Mononuclear cell (primary cell): ENCODE data around the gene DTNA. TPM values are rescaled to one million over a fixed set of nuclear protein-coding genes. Genes with fewer than 3 reads are reported as not detected.

Experiments
- H3K27me3 ChIP-seq: 2 replicates; pipeline ENCODE4 v1.6.0; 2011; ENCODE audit warnings: low read length, control low read depth; ENCODE audit not compliant: insufficient read depth
- H3K4me1 ChIP-seq: 2 replicates; pipeline ENCODE4 v1.5.1; 2011; ENCODE audit warnings: mild to moderate bottlenecking, low read length, control low read depth; ENCODE audit not compliant: insufficient read depth
- H3K4me3 ChIP-seq: 2 replicates; pipeline ENCODE4 v1.5.1; 2011; ENCODE audit warnings: mild to moderate bottlenecking, low read length, moderate library complexity
- H3K9me3 ChIP-seq: 2 replicates; pipeline ENCODE4 v1.5.1; 2011; ENCODE audit warnings: low read depth, mild to moderate bottlenecking, control low read depth, low read length
- total RNA-seq: library from RNA; depleted of rRNA; stranded (reverse); fragments of >200 nt; gene quantifications from one replicate; pipeline ENCODE4 v1.2.3, GENCODE V29; 2012

The DTNA gene
- total RNA-seq, 1 donor: 0.31 TPM

GRCh38 chr18:34801774-34802173 is 91.7 kb downstream of the DTNA start:
- Histone ChIP-seq H3K4me3 (no peak overlapping the region), H3K27me3 (no peaks in the 10 kb centered on the region), H3K4me1 (no peaks in the 10 kb centered on the region), H3K9me3 (no peaks in the 10 kb centered on the region)

- H3K4me3 ChIP-seq: no peak overlapping the region
- H3K27me3 ChIP-seq: no peaks in the 10 kb centered on the region
- H3K4me1 ChIP-seq: no peaks in the 10 kb centered on the region
- H3K9me3 ChIP-seq: no peaks in the 10 kb centered on the region
These were observed 92.9 kb downstream of the DTNA start for GRCh38 chr18:34802959-34803358.

- no peaks in the 10 kb centered on the region for H3K4me1 ChIP-seq
- no peaks in the 10 kb centered on the region for H3K27me3 ChIP-seq
- H3K4me3 ChIP-seq: no peak overlapping the region
- H3K9me3 ChIP-seq: no peaks in the 10 kb centered on the region
These were observed 93.8 kb downstream of the DTNA start for GRCh38 chr18:34803877-34804400.

- Histone ChIP-seq H3K27me3 (no peaks in the 10 kb centered on the region), H3K9me3 (no peaks in the 10 kb centered on the region), H3K4me3 (no peak overlapping the region), H3K4me1 (no peaks in the 10 kb centered on the region)
These were observed 95.2 kb downstream of the DTNA start for GRCh38 chr18:34805103-34805877.

- no peaks in the 10 kb centered on the region for H3K27me3 ChIP-seq
- no peak overlapping the region for H3K4me3 ChIP-seq
- H3K4me1 ChIP-seq: no peaks in the 10 kb centered on the region
- H3K9me3 ChIP-seq: no peaks in the 10 kb centered on the region
These were observed 95.8 kb downstream of the DTNA start for GRCh38 chr18:34805878-34806351.

GRCh38 chr18:34806527-34806926 is 96.4 kb downstream of the DTNA start:
- H3K4me1 ChIP-seq: no peaks in the 10 kb centered on the region
- no peaks in the 10 kb centered on the region for H3K9me3 ChIP-seq
- H3K27me3 ChIP-seq: no peaks in the 10 kb centered on the region
- no peak overlapping the region for H3K4me3 ChIP-seq

GRCh38 chr18:34807106-34807796 is 97.2 kb downstream of the DTNA start:
- H3K4me1 ChIP-seq: no peaks in the 10 kb centered on the region
- H3K9me3 ChIP-seq: no peaks in the 10 kb centered on the region
- no peak overlapping the region for H3K4me3 ChIP-seq
- H3K27me3 ChIP-seq: no peaks in the 10 kb centered on the region

GRCh38 chr18:34808389-34808788 is 98.3 kb downstream of the DTNA start:
- Histone ChIP-seq H3K4me1 (no peaks in the 10 kb centered on the region), H3K27me3 (no peaks in the 10 kb centered on the region), H3K4me3 (no peak overlapping the region), H3K9me3 (no peaks in the 10 kb centered on the region)

GRCh38 chr18:34809451-34810072 is 99.5 kb downstream of the DTNA start:
- Histone ChIP-seq H3K9me3 (no peaks in the 10 kb centered on the region), H3K27me3 (no peaks in the 10 kb centered on the region), H3K4me3 (no peak overlapping the region), H3K4me1 (no peaks in the 10 kb centered on the region)

- Histone ChIP-seq H3K4me3 (no peak overlapping the region), H3K27me3 (no peaks in the 10 kb centered on the region), H3K9me3 (no peaks in the 10 kb centered on the region), H3K4me1 (no peaks in the 10 kb centered on the region)
These were observed 106.1 kb downstream of the DTNA start for GRCh38 chr18:34816183-34816582.

GRCh38 chr18:34817636-34818035 is 107.5 kb downstream of the DTNA start:
- Histone ChIP-seq H3K9me3 (no peaks in the 10 kb centered on the region), H3K4me1 (no peaks in the 10 kb centered on the region), H3K27me3 (no peaks in the 10 kb centered on the region), H3K4me3 (no peak overlapping the region)

GRCh38 chr18:34818064-34818463 is 108.0 kb downstream of the DTNA start:
- H3K27me3 ChIP-seq: no peaks in the 10 kb centered on the region
- no peak overlapping the region for H3K4me3 ChIP-seq
- no peaks in the 10 kb centered on the region for H3K4me1 ChIP-seq
- no peaks in the 10 kb centered on the region for H3K9me3 ChIP-seq

- H3K4me1 ChIP-seq: no peaks in the 10 kb centered on the region
- H3K9me3 ChIP-seq: no peaks in the 10 kb centered on the region
- H3K4me3 ChIP-seq: no peak overlapping the region
- H3K27me3 ChIP-seq: no peaks in the 10 kb centered on the region
These were observed 110.4 kb downstream of the DTNA start for GRCh38 chr18:34820360-34821065.

- no peaks in the 10 kb centered on the region for H3K27me3 ChIP-seq
- no peak overlapping the region for H3K4me3 ChIP-seq
- H3K4me1 ChIP-seq: no peaks in the 10 kb centered on the region
- no peaks in the 10 kb centered on the region for H3K9me3 ChIP-seq
These were observed 111.6 kb downstream of the DTNA start for GRCh38 chr18:34821669-34822210.
